HPDE6-E6E7 (cell line): Measurements from ENCODE around the gene CMTM2.
"Not testable (repeated sequence)": the region's sequence is repeated elsewhere in the genome, so short reads cannot be mapped to it uniquely, and the experiment has no call there.

Source experiments
- DNase-seq: peaks from one replicate; pipeline ENCODE4 v3.0.0; 2011; ENCODE audit warnings: missing footprints; ENCODE audit errors: extremely low spot score

Gene CMTM2

DNA sequence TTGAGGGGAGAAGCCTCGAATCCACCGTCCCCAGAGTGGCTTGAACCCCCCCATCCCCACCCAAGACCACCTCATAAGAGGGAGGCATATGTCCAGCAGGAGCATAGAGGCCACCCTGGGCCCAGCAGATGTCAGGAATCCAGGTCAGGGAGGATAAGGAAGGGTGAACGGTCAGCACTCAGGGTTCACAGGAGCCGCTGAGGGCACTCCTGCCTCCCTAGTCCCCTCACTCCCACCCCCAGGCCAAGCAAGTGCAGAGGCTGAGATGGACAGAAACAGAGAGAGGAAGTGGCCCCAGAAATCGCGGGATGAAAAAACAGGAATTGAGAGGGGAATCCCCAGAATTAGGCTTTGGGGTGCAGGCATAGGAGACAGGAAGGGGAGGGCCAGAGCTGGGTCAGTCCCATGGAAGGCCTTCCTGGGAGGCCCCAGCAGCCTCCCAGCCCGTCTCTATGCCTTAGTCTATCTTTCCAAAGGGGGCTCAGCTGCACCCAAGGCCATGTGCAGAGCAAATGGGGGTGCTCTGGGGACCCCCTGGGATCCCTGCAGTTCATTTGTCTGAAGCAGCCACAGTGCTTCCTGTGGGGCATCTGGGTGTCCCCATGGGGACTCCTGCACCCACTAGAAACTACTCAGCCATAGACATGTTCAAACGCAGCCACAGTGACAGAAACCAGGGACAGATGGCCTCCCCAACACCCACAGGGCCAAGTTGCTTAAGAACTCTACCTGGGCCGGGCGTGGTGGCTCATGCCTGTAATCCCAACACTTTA lies 26.9 kb downstream of the CMTM2 start:
- no peak for DNase-seq

DNA sequence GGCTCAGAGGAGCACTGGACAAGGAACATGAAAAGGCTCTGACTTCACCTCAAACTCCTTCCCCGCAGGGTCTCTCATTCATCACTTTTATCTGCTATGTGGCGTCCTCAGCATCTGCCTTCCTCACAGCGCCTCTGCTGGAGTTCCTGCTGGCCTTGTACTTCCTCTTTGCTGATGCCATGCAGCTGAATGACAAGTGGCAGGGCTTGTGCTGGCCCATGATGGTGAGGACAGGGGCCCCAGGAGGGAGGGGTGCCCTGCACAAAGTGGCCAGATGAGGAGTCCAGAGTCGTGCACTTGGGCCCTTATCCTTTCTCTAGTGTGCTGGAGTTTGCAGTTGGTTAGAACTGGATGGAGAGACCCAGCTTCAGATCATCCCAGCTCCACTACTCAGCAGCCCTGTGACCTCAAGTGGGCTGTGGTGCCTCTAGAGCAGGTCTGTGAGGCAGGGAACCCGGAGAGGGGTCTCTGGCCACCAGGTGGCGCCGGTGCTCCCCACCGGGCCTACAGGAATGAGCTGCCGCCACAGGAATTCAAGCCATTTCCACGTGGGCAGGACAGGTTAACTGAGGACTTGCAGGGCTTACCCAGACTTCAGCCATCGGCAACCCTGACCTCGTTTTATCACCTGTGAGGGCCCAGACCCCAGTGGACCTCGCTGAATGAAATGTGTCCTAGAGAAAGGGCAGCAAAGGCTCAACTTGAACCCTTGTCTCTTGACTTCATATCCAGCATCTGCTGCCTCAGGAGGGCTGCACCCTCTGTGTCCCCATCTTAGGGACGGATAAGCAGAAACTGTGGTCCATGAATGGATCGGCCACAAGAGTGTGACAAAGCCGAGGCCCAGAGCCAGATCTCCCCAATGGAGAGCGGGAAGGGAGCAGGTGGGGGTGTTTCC lies 29.2 kb downstream of the CMTM2 start:
- peak; percentile 98 for DNase-seq

DNA sequence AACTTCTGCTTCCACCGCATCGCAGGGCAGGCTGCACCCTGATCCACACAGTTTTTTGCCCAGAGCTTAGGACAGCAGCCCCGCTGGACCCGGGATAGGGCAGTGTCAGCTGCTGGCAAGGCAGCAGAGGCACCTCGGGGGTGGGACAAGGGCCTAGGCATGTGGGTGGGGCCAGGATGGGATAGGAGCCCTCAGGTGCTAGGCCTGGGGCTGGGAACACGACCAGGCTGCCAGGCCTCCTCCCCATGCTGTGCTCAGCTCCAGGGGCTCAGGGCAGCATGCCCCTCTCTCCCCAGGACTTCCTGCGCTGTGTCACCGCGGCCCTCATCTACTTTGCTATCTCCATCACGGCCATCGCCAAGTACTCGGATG lies 29.9 kb downstream of the CMTM2 start:
- no peak for DNase-seq

DNA sequence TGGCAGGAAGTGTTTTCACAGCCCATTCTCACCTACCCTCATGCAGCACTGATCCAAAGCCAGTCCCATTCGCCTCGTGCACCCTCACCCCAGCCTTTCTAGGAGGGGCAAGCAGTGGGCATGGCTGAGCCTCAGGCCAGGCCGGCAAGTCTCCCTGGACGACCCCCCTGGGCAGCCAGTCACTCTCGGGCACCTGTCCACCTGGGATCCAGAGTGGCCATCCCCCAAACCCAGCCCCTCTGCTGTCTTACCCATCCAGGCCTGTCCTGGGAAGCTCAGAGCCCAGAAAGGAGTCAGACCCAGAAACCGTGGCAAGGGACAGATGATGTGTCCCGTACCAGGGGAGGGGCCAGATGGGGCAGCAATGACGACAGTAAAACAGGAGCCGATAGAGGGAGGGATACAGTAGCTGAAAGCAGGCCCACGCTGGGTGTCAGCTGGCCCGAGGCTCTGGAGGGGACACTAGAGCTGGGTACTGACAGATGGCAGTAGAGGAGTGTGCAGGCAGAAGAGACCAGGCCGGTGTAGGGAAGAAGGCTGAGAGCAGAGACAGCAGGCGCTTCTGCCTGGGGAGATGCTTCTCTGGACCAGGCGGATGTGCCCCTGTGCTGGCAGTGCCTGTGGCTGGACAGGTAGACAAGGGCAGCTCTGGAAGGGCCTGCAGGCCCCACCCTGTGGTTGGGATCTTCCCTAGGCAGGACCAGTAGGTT lies 31.0 kb downstream of the CMTM2 start:
- DNase-seq, result no peak

DNA sequence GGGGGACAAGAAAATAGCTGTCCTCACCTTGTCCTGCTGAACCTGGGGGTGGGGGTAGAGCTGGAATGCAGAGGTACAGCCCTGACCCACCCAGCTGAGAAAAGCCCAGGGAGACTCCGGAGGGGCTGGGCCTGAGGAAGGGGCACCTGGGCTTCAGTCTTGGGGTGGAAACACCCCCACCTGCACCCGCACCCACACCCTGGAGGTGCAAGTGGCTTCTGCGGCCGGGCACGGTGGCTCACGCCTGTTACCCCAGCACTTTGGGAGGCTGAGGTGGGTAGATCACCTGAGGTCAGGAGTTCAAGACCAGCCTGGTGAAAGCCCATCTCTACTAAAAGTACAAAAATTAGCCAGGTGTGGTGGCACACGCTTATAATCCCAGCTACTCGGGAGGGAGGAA lies 32.6 kb downstream of the CMTM2 start:
- not testable (repeated sequence) for DNase-seq

DNA sequence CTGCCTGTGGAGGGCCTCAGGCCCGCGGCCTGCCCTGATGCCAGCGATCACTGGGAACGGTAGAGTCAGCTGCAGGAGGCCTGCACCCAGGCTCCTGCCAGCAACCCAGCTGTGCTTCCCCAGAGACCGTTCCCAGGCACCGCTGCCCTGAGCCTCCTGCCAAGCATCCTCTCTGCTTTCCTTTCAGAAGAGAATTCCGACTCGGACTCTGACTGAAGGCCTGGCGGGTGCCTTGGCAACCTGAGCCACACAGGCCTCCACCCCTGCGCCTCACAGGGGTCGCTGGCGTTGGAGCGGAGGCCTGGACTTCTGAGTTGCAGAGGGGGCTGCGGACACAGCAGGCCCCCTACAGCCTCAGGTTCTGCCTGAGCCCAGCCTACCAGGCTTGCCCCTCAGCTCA lies 33.2 kb downstream of the CMTM2 start:
- DNase-seq, result no peak

DNA sequence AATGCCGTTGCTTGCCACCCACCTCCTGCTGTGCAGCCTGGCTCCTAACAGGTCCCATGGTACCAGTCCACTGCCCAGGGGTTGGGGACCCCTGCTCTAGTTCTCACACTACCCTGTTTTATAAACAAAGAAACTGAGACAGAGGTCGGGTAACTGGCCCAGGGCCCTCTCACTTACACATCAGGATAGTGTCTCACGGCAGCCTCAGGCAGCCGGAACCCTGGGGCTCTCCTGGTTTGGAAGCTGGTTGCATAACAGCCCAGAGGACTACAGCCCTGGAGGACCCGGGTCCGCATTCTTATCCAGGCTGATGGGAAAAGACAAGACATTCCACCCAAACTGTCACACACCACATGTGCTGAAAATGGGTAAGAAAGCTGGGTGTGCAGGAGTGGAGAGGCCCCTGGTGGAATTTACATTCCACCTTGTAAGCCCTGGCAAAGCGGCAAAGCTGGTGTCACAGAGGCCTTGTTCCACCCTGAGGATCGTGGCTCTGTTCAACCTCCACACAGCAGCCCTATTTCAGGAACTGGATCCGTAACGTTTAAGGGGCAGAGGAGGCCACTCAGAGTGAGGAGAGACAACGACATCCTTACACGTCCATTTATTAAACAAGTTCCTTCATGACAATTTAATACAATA lies 35.0 kb downstream of the CMTM2 start:
- DNase-seq, result no peak

DNA sequence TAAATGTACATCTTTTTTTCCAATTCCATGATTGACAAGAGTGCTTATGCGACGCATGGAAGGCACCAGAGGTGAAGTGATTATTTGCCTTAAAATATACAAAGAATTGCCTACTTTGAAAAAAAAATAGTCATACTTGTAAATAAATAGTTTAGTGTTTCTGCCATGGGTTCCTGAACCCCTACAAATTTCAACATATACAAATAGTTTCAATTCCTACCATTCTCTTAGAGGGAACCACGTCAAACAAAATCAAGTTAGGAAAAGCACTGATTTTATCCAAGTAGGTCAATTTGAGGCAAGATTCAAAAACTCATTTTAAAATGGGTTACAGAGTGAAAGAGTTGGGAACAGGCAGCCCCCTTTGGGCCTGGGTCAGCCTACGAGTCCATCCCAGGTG lies 36.9 kb downstream of the CMTM2 start:
- no peak for DNase-seq

DNA sequence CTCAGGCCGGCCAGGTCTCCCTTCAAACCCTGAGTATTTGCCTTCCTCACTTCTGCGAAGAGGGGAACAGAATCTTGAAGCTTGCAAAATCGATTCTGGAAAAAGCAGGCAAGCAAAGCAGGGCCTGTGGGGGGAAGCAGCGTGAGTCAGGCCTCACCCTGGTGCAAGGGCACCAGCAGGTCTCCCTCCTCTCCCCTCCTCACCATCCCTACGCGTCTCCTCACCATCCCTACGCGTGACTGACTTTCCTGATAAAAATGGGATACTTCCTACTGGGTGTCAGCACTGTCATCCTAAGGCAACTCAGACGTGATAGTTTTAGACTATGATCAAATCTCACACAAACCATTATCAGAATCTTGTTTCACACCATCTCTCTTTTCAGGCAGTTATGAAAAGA lies 37.3 kb downstream of the CMTM2 start:
- no peak for DNase-seq

DNA sequence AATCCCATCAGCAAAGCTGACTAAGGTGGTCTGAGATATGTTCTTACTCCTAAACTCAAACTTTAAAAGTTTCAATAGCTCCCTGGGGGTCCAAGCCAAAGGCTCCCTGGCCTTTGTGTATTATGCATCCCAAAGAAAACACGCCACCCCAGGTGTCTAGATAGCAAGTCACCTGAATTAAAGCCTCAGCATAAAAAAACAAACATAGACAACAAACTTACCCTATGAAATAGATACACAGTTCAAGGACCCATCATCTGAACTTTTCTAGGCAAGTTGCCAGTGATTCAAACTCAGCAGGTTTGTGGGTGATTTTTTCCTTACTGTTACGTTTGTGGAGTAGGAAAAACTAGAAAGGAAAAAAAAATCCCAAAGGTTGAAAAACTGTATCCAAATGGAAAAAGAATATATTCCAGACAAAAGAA lies 37.8 kb downstream of the CMTM2 start:
- DNase-seq, result no peak

DNA sequence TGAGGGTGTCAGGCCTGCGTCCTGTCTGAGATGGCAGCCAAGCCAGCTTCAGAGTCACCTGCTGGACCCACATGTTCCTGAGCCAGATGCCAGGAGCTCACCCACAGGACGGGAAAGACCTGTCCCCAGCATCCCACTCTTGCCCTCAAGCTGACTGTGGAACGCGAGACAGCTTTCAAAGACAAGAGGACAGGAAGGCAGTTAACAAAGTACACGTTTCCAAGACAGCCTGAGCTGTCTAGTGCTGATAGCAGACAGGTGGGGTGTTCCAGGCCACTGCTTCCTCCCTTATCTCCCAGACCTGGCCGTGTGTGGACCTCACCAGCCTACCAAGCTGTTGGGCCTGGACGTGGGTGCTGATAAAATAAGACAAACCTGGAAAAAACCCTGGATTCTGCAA lies 38.5 kb downstream of the CMTM2 start:
- DNase-seq, result no peak

DNA sequence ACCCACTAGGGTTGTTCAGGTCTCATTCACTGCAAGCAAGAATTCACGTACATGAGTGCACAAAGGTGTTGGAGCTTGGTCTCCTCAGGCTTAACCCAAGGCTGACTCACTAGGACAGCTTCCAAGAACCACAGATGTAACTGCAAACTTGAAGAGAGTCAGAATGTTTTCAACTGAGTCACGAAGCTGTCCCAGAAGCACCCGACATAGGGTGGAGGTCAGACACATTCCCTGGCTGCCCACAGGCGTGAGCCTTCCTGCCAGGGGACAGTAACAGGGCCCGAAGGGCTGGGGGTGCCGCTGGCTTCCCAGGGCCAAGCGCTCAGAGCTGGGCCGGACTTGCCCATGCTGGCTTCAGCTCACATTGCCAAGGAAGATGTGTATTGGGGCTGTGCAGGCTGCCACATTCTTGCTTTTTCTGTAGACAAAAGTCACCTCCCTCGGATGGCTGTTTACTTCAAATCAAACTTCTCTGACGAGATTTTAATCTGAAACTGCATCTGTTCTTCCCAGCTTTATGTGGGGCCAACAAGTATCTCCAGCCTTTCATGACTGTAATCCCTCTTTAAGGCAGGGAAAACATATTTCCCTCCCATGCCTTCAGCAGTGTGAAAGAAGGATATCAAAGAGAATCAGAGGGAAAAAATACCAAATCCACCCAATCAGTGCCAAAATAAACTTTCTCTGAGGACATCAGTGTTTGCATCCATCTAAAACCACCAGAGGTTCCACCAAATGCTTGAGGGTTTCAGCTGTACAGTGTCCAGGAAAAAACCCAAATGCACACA lies 39.5 kb downstream of the CMTM2 start:
- DNase-seq, result peak; percentile 90

DNA sequence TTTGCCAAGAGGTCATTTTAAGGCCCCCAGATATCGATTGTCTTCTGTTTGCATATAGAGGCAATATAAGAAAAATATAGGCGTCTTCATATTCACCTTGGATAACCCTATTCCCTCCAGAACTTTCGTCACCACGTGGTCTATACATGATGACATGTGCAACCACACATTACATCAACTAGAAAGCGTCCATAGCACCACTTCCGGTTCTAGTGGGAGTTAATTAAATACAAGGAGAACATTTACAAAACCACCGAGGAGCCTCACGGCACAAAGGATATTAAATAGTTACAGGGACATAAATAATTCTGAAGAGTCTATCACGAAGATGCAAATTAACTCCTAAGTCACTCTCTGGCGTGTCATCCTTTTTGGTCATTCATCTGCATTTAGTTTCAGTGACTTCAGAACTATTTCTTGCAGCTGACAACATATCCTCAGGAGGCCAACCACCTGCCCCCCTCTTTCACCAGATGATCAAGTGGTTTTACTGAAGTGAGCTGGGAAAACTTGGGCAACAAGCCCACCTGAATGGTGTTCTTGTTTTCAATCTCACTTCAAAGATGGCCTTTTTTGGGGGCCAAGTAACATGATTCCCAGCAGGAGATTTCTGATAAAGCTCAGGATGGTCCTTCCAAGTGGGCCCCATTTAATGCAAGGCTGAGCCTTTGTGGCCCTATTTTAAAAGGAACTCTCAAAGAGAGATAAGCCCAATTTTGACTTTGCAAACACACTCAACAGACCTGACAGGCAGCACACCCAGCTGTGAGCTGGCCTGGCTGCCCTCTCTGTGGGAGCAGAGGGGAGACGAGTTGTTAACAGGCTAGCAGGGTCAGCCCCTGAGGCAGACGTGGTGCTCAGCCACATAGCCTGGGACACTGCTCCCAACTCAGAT lies 40.5 kb downstream of the CMTM2 start:
- no peak for DNase-seq

DNA sequence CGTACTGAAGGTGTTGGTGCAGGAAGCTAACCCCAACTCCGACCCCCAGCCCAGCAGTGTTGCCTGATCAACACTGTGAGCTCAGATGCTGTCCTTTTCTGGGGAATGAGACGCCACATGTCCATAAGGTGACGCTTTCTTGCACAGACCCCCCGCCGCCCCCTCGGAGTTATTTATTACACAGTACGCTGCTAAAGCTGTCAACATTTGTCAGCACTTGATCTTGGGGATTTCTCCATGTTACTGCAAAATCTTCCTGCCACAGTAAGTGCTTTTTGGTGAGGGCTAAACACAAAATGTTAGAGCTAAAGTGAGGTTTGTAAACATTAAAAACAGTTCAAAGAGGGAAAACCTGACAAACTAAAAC lies 41.1 kb downstream of the CMTM2 start:
- DNase-seq, result no peak

DNA sequence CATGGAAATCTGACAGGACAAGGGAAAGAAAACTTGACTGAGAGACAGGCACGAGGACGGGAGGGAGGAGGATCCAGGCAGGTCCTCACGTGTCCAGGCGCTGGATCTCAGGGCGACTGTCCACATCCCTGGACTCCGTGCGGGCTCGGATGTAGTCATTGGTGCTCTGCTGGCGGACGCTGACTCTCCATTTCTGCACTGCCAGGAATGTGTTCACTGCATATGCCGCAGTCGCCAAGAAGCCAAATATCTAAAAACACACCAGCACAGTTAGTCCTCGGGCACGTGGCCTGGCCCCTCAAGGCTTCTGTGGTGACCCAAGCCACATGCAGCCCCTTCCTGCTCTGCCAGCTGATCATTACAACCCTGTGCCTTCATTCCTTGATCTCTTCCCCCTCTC lies 42.7 kb downstream of the CMTM2 start:
- no peak for DNase-seq

DNA sequence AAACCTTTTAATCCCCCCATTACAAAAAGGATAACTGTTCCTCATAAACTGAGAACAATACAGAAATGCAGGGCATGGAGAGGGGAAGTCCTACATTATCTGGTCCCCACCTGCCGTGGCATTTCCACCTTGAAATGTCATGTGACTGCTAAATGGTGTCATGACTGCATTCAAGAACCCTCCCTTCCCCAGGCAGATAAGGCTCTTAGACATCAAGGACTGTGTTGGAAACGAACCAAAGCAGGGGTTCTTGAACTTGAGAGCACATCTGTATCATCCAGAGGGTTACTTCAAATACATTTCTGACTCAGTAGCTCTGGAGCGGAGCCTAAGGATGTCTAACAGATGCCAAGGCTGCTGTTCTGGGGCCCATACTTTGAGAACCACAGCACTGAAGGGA lies 43.6 kb downstream of the CMTM2 start:
- DNase-seq, result no peak

DNA sequence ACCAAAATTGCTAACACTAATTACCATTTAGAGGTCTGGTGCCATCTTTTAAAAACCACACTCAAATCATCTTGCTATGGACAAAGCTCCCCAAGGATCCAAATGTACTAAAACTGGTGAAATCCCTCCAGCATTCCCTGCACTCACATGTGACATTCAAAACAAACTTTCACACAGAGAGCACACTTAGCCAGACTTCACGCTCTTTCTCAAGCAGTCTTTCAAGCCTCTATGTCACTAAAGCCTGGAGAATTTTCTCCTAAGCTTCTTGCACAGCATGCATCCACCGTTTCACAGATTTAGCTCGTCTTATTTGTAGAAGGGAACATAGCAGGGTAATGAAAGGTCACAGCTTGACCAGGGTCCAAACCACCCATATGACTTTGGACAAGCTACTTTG lies 44.5 kb downstream of the CMTM2 start:
- no peak for DNase-seq

DNA sequence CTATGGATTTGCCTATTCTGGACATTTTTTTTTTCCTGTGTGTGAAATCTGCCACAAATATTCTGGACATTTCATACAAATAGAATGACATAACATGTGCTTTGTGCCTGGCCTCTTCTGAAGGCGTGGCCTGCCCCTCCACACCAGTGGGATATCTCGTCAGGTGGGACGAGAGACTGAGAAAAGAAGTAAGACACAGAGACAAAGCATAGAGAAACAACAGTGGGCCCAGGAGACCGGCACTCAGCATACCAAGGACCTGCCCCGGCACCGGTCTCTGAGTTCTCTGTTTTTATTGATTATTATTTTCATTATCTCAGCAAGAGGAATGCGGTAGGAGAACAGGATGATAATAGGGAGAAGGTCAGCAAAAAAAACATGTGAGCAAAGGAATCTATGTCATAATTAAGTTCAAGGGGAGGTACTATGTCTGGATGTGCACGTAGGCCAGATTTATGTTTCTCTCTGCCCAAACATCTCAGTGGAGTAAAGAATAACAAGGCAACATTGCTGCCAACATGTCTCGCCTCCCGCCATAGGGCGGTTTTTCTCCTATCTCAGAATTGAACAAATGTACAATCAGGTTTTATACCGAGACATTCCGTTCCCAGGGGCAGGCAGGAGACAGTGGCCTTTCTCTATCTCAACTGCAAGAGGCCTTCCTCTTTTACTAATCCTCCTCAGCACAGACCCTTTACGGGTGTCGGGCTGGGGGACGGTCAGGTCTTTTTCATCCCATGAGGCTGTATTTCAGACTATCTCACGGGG lies 48.5 kb downstream of the CMTM2 start:
- not testable (repeated sequence) for DNase-seq

DNA sequence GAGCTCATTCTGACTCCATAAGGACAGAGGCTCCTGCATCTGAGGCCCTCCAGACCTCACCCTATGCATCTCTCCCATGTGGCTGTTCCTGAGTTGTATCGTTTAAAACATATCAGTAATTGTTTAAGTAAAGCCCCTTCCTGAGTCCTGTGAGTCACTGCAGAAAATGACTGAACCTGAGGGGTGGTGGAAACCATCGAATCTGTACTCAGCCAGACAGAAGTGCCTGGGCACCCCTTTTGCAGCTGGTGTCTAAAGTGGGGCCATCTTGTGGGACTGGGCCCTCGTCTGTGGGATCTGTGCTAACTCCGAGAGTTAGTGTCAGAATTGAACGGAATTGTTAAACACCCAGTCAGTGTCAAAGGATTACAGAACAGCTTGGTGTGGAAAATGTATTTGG lies 50.6 kb downstream of the CMTM2 start:
- no peak for DNase-seq
